Prostate gland (tissue), 2 donors: ENCODE measurements around the gene DSE.

Source experiments
- CTCF ChIP-seq, 4 experiments: fragments of 200-600 bp in 2 of 4; fragments of 450-650 bp in 2 of 4; sonication (generic) in 2 of 4; IDR thresholded peaks; 1 replicate in 3 of 4; 2 replicates in 1 of 4; pipeline ENCODE4 v1.5.1; 2016 to 2019; ENCODE audit warnings: antibody characterized with exemption in 4 of 4, mild to moderate bottlenecking in 2 of 4, moderate library complexity in 2 of 4
- POLR2A ChIP-seq: fragments of 450-650 bp; IDR thresholded peaks from one replicate; pipeline ENCODE4 v1.6.1; 2016; ENCODE audit warnings: antibody characterized with exemption, mild to moderate bottlenecking
- POLR2AphosphoS5 ChIP-seq: sonication (generic); formaldehyde crosslinking; IDR thresholded peaks from one replicate; pipeline ENCODE4 v1.6.1; 2017; ENCODE audit warnings: antibody characterized with exemption

GRCh38 chr6:116412270-116412669, 41.5 kb downstream of the DSE start:
- TF ChIP-seq CTCF (IDR thresholded peaks at IDR 0.05), result no peak
- TF ChIP-seq POLR2AphosphoS5, result no peak
- no peak for TF ChIP-seq POLR2A
